Fibroblast of lung (primary cell): ENCODE results near the gene CIAO2B.

Experiments
- CTCF ChIP-seq, 2 donors: IDR thresholded peaks in 1 of 2; conservative IDR thresholded peaks in 1 of 2; 1 replicate in 1 of 2; 2 replicates in 1 of 2; pipeline ENCODE4 v1.5.1; 2011 to 2012; ENCODE audit warnings: low read length in 2 of 2, control low read depth in 1 of 2, inconsistent platforms in 1 of 2, low read depth in 1 of 2, mild to moderate bottlenecking in 1 of 2
- EZH2 ChIP-seq: IDR thresholded peaks from 2 replicates; pipeline ENCODE4 v1.5.1; 2012; ENCODE audit warnings: low read length, control low read depth, mild to moderate bottlenecking; ENCODE audit errors: missing control alignments

- TF ChIP-seq CTCF (conservative IDR thresholded peaks at IDR 0.05 in 1 of 2, IDR thresholded peaks at IDR 0.05 in 1 of 2; ENCODE audit: low read depth in 1 of 2, low read length in 2 of 2) = no peak
- TF ChIP-seq EZH2 = no peak
These were observed 2.3 kb upstream of the CIAO2B start for GRCh38 chr16:66936462-66936861.
